ENCODE data around the gene SNX30. TPM values are rescaled to one million over a fixed set of nuclear protein-coding genes. Genes with fewer than 3 reads are reported as not detected.

Gene SNX30
- total RNA-seq, 1 experiment from 2014 or later, result 32.5 TPM

DNA sequence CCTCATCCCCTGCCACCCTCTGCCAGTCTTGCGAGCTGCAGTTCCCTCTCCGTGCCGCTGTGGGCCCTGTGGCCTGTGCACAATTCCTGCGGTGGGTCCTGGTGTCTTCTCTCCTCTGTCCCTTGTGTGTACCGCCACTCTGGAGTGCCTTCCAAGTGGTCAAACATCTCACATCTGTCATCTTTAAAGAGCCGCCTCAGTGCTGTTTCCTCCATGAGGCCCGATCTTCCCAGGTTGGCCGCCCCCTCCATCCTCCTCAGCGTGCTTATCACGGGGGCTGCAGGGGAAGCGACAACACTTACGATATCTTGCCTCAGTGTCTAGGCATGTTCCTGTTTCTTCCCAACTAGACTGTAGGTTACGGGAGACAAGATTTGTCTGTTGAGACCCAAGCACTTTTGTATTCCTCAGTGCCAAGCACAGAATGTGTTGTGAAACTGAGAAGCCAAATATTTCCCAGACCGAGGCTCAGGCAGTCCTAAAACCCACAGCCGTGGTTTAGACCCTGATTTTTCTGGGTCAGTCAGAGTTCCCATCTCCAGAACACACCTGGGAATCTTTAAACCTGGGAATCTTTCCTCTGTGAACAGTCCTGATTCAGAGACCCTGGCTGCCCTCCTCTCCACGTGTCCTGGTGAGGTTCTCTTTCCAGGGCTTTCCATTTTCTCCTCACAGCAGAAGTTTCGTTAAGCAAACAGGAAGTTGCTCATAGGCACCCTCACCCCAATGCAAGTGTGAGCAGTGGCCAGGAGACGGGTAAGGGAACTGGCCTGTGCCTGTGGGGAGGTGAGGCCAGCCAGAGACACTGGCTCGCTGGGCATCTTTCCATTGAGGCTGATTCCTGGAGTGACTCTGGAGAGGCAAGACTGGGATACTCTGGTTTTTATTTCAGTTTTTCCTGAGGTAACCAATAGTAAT, 111.3 kb downstream of the SNX30 start:
- Histone ChIP-seq H3K9me2 (ENCODE audit: insufficient read depth) (no peaks in the 10 kb centered on the region), H2AFZ (no peak overlapping the region), H3K36me3 (ENCODE audit: low read depth) (no peaks in the 10 kb centered on the region), H3K9me3 (ENCODE audit: insufficient read depth, low read depth) (no peaks in the 10 kb centered on the region), H3K27ac (no peak overlapping the region), H3K4me2 (no peak overlapping the region), H3F3A (ENCODE audit: insufficient read depth, low read depth) (peaks cover 8% of the 10 kb centered on the region; the same call in 1 of the 2 replicates), H3K4me1 (replicated peaks; ENCODE audit: insufficient read depth) (no peaks in the 10 kb centered on the region), H4K20me1 (ENCODE audit: insufficient read depth) (no peaks in the 10 kb centered on the region), H3K79me2 (ENCODE audit: low read depth) (no peaks in the 10 kb centered on the region), H3K27me3 (ENCODE audit: insufficient read depth, low read depth) (no peaks in the 10 kb centered on the region), H3K4me3 (no peak overlapping the region)
- CTCF ChIA-PET, result no interaction called here
- TF ChIP-seq EZH2 (IDR thresholded peaks at IDR 0.05; ENCODE audit: low read depth), result no peak
- TF ChIP-seq, protein P1, sequence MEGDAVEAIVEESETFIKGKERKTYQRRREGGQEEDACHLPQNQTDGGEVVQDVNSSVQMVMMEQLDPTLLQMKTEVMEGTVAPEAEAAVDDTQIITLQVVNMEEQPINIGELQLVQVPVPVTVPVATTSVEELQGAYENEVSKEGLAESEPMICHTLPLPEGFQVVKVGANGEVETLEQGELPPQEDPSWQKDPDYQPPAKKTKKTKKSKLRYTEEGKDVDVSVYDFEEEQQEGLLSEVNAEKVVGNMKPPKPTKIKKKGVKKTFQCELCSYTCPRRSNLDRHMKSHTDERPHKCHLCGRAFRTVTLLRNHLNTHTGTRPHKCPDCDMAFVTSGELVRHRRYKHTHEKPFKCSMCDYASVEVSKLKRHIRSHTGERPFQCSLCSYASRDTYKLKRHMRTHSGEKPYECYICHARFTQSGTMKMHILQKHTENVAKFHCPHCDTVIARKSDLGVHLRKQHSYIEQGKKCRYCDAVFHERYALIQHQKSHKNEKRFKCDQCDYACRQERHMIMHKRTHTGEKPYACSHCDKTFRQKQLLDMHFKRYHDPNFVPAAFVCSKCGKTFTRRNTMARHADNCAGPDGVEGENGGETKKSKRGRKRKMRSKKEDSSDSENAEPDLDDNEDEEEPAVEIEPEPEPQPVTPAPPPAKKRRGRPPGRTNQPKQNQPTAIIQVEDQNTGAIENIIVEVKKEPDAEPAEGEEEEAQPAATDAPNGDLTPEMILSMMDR (conservative IDR thresholded peaks at IDR 0.05), result no peak
- POLR2A ChIA-PET (ENCODE audit: unreplicated experiment), result no interaction called here
- no peak for DNase-seq
- BruUV-seq (replicated peaks), result no TSS peak
- intact Hi-C loops (cut with micrococcal nuclease; ENCODE audit: unreplicated experiment), result no loop called here

DNA sequence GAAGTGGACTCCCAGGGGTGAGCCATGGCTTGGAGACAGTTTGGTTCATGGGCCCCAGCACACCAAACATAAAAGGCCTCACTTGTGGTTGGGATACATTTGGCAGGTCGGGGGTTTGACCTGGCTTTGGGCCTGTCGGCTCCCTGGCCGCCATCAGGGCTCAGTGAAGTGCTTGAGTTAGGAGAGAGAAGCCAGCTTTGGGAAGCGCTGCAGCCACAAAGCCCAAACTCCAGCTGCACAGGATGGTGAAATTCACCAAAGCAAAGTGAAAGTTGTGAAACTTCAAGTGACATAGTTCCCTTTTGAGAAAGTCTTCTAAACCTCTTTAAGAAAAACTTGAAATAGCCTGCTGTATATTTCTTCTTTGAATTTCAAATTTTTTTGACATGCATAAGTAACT, 112.7 kb downstream of the SNX30 start:
- ChIA-PET CTCF (no interaction called here), POLR2A (ENCODE audit: unreplicated experiment) (no interaction called here)

DNA sequence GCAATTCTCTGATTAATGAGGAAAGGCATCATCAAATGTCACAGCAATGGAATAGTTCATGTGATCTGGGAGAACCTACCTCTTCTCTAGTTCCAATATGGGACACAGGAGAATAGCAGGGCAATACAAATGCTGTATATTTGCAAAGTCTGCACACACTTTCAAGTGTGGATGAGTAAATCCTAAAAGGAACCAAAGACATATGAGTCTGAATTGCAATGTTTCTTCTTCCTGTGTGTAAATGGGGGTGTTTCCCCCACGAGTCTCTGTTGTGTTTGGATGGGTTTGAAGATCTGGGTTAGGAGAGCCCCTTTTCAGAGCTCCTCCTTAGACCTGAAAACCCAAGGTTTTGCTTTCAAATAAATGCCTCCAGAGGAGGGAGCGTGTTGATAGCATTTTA, 113.2 kb downstream of the SNX30 start:
- TF ChIP-seq, protein P1 (conservative IDR thresholded peaks at IDR 0.05), result no peak
- TF ChIP-seq EZH2 (IDR thresholded peaks at IDR 0.05; ENCODE audit: low read depth), result no peak
- Histone ChIP-seq H3K36me3 (ENCODE audit: low read depth) (no peaks in the 10 kb centered on the region), H2AFZ (no peak overlapping the region), H4K20me1 (ENCODE audit: insufficient read depth) (no peaks in the 10 kb centered on the region), H3K27me3 (ENCODE audit: insufficient read depth, low read depth) (no peaks in the 10 kb centered on the region), H3K27ac (no peak overlapping the region), H3K9me2 (ENCODE audit: insufficient read depth) (no peaks in the 10 kb centered on the region), H3K4me3 (no peak overlapping the region), H3K79me2 (ENCODE audit: low read depth) (no peaks in the 10 kb centered on the region), H3K4me1 (replicated peaks; ENCODE audit: insufficient read depth) (peaks cover 10% of the 10 kb centered on the region), H3F3A (ENCODE audit: insufficient read depth, low read depth) (peaks cover 16% of the 10 kb centered on the region), H3K4me2 (no peak overlapping the region), H3K9me3 (ENCODE audit: insufficient read depth, low read depth) (no peaks in the 10 kb centered on the region)
- DNase-seq, result no peak
- CTCF ChIA-PET, result no interaction called here
- POLR2A ChIA-PET (ENCODE audit: unreplicated experiment), result no interaction called here
- intact Hi-C loops (cut with micrococcal nuclease; ENCODE audit: unreplicated experiment), result no loop called here
- no TSS peak for BruUV-seq (replicated peaks)

More for the DNA sequence above, 112.7 kb downstream of the SNX30 start:
- Histone ChIP-seq H3K27me3 (ENCODE audit: insufficient read depth, low read depth) (no peaks in the 10 kb centered on the region), H3K36me3 (ENCODE audit: low read depth) (no peaks in the 10 kb centered on the region), H3K27ac (no peak overlapping the region), H3K9me3 (ENCODE audit: insufficient read depth, low read depth) (no peaks in the 10 kb centered on the region), H3K79me2 (ENCODE audit: low read depth) (no peaks in the 10 kb centered on the region), H3K4me2 (no peak overlapping the region), H2AFZ (no peak overlapping the region), H3K4me3 (no peak overlapping the region), H3F3A (ENCODE audit: insufficient read depth, low read depth) (peaks cover 12% of the 10 kb centered on the region; the same call in 1 of the 2 replicates), H3K4me1 (replicated peaks; ENCODE audit: insufficient read depth) (peaks cover 4% of the 10 kb centered on the region), H3K9me2 (ENCODE audit: insufficient read depth) (no peaks in the 10 kb centered on the region), H4K20me1 (ENCODE audit: insufficient read depth) (no peaks in the 10 kb centered on the region)
- no TSS peak for BruUV-seq (replicated peaks)
- TF ChIP-seq, protein P1 (conservative IDR thresholded peaks at IDR 0.05), result no peak
- no peak for TF ChIP-seq EZH2 (IDR thresholded peaks at IDR 0.05; ENCODE audit: low read depth)
- no peak for DNase-seq
- intact Hi-C loops (cut with micrococcal nuclease; ENCODE audit: unreplicated experiment), result no loop called here
